ENCODE data around the gene DRD3. TPM values are rescaled to one million over a fixed set of nuclear protein-coding genes. Genes with fewer than 3 reads are reported as not detected.

DRD3 gene
- total RNA-seq, 1 donor from 2014 or later, result not detected

- no peak for DNase-seq (ENCODE audit: low read depth, low spot score)
- Mint-ChIP-seq H3K4me3 (no peak overlapping the region), H3K27me3 (ENCODE audit: low read depth) (peaks cover 3% of the 10 kb centered on the region), H3K4me1 (peaks cover 32% of the 10 kb centered on the region), H3K36me3 (ENCODE audit: low read depth) (no peaks in the 10 kb centered on the region), H3K9me3 (no peaks in the 10 kb centered on the region), H3K27ac (ENCODE audit: unreplicated experiment) (no peak overlapping the region)
- no peak for TF ChIP-seq CTCF (conservative IDR thresholded peaks at IDR 0.05)
These were observed 27.8 kb downstream of the DRD3 start for GRCh38 chr3:114151091-114151490.

GRCh38 chr3:114147251-114147650 lies 31.6 kb downstream of the DRD3 start:
- no peak for DNase-seq (ENCODE audit: low read depth, low spot score)
- TF ChIP-seq CTCF (conservative IDR thresholded peaks at IDR 0.05), result no peak
- H3K27ac Mint-ChIP-seq (ENCODE audit: unreplicated experiment), result no peak overlapping the region

GRCh38 chr3:114144909-114145688 lies 33.8 kb downstream of the DRD3 start:
- Mint-ChIP-seq H3K36me3 (ENCODE audit: low read depth) (no peaks in the 10 kb centered on the region), H3K4me1 (peaks cover 2% of the 10 kb centered on the region), H3K4me3 (no peak overlapping the region), H3K27ac (ENCODE audit: unreplicated experiment) (no peak overlapping the region), H3K9me3 (no peaks in the 10 kb centered on the region), H3K27me3 (ENCODE audit: low read depth) (no peaks in the 10 kb centered on the region)
- no peak for TF ChIP-seq CTCF (conservative IDR thresholded peaks at IDR 0.05)
- no peak for DNase-seq (ENCODE audit: low read depth, low spot score)

More at GRCh38 chr3:114147251-114147650, 31.6 kb downstream of the DRD3 start:
- no peaks in the 10 kb centered on the region for H3K36me3 Mint-ChIP-seq (ENCODE audit: low read depth)
- H3K9me3 Mint-ChIP-seq, result no peaks in the 10 kb centered on the region
- peaks cover 5% of the 10 kb centered on the region for H3K4me1 Mint-ChIP-seq
- no peak overlapping the region for H3K4me3 Mint-ChIP-seq
- no peaks in the 10 kb centered on the region for H3K27me3 Mint-ChIP-seq (ENCODE audit: low read depth)

- DNase-seq (ENCODE audit: low read depth, low spot score), result no peak
- Mint-ChIP-seq H3K27ac (ENCODE audit: unreplicated experiment) (no peak overlapping the region), H3K27me3 (ENCODE audit: low read depth) (no peaks in the 10 kb centered on the region), H3K4me1 (peaks cover 7% of the 10 kb centered on the region), H3K4me3 (no peak overlapping the region), H3K36me3 (ENCODE audit: low read depth) (peaks cover under 1% of the 10 kb centered on the region), H3K9me3 (no peaks in the 10 kb centered on the region)
- no peak for TF ChIP-seq CTCF (conservative IDR thresholded peaks at IDR 0.05)
These were observed 35.0 kb downstream of the DRD3 start for GRCh38 chr3:114143817-114144216.

- Mint-ChIP-seq H3K9me3 (peaks cover 11% of the 10 kb centered on the region), H3K36me3 (ENCODE audit: low read depth) (peaks cover 8% of the 10 kb centered on the region), H3K27me3 (ENCODE audit: low read depth) (no peaks in the 10 kb centered on the region), H3K4me1 (peaks cover 7% of the 10 kb centered on the region), H3K27ac (ENCODE audit: unreplicated experiment) (no peak overlapping the region), H3K4me3 (no peak overlapping the region)
- no peak for TF ChIP-seq CTCF (conservative IDR thresholded peaks at IDR 0.05)
- no peak for DNase-seq (ENCODE audit: low read depth, low spot score)
These were observed 39.0 kb downstream of the DRD3 start for GRCh38 chr3:114139836-114140235.

Measured in neural crest cell (in vitro differentiated cells).